ENCODE data around the gene ZNF423.

GRCh38 chr16:49883076-49884014, 27.4 kb upstream of the ZNF423 start:
- TF ChIP-seq POLR2A (IDR thresholded peaks at IDR 0.05) = no peak
- no peak for TF ChIP-seq CTCF (IDR thresholded peaks at IDR 0.05)
